GM21723 (cell line): ENCODE measurements around the gene TBX6.

Source experiments
- ATAC-seq: cut with Tn5 transposase; IDR thresholded peaks from one replicate; pipeline ENCODE4 v1.9.1; 2021; ENCODE audit warnings: mild to moderate bottlenecking, moderate library complexity; ENCODE audit not compliant: unreplicated experiment

Gene TBX6

DNA sequence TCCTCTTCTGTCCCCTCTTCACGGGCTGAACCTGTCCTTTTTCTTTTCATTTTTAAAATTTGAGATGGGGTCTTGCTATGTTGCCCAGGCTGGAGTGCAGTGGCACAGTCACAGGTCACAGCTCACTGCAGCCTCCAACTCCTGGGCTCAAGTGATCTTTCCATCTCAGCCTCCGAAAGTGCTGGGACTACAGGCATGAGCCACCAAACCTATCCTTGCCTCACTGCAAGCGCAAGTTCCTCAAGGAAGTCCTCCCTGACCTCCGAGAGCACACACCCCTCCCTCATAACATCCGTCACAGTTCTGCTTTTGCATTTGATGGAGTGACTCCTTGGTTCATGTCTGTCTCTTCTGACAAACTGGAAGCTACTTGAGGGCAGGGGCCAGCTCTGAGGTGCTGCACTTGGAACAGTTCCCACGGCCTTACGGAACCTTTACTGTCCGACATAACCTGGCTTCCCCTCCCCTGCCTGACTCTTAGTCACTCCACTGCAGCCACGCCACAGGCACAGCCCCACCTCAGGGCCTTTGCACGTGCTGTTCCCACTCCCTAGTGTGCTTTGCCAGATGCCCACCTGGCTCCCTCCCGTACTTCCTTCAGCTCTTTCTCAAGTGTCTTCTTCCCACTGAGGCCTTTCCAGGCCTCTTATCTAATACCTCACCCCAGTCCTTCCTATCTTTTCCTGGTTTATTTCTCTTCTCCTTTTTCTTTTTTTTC, 4.4 kb downstream of the TBX6 start:
- ATAC-seq, result no peak

DNA sequence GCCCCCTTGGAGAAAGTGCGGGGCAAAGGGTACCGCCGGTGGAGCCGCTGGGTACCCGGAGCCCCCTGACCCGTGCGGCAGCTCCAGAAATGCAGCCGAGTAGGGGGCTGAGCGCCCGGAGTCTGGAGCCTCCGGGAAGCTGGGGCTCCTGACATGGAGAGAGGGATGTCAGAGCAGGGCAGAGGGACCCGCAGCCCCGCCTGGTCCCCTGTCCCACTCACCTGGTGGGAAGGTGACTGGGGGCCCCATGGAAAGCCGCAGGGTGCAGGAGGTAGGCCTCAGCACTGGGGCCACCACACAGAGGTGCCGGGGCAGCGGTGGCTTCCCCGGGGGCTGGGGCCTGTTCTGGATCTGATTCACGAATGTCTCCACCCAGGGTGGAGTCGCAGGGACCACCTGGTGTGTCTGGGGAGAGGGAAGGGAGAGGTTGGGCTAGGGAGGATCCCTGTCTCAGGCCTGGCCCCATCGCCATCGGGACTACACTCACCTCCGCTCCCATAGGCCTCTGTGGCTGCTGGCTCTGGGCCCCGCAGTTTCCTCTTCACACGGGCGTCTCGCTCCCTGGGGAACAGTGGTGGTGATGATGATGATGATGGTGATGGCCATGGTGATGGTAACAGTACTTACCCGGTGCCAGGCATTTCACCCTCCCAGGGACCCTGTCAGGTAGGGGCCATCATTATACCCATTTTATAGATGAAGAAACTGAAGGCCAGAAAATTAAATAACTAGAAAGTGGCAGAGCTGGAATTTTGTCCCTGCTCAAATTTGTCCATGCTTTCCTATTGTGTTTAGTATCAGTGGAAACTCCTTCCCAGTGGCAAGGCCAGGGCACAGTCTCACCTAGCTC, 5.2 kb downstream of the TBX6 start:
- ATAC-seq, result no peak

- ATAC-seq, result no peak
Observed at GRCh38 chr16:30085820-30086219, 5.9 kb downstream of the TBX6 start.

- no peak for ATAC-seq
Observed at GRCh38 chr16:30085247-30085646, 6.5 kb downstream of the TBX6 start.

- ATAC-seq, result no peak
Observed at GRCh38 chr16:30084816-30085159, 6.9 kb downstream of the TBX6 start.

- ATAC-seq, result no peak
Observed at GRCh38 chr16:30084096-30084815, 7.5 kb downstream of the TBX6 start.

DNA sequence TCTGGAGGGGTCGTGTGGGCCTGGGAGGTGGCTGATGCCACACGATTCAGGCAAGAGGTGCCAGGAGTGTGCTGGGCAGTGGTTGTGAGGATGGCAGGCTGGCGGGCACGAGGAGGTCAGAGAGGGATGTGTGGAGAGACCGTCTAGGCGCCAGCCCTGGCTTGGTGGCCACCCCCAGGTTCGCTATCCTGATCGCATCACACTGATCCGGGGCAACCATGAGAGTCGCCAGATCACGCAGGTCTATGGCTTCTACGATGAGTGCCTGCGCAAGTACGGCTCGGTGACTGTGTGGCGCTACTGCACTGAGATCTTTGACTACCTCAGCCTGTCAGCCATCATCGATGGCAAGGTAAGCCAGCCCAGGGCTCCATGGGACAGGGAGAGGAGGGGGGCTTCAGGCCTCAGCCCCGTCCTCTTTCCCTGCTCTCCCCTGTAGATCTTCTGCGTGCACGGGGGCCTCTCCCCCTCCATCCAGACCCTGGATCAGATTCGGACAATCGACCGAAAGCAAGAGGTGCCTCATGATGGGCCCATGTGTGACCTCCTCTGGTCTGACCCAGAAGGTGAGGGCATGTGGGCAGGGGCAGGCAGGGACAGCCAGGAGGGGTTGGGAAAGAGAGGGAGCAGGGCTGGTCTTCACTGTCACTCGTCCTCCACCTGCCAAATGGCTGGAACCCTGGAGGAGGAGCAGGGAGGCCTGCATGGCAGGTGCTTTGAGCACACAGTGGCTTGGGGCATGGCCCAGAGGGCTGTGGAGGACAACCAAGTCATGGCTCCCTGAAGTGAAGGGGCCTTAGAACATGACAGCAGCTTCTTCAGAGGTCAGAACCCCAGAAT, 8.3 kb downstream of the TBX6 start:
- no peak for ATAC-seq

DNA sequence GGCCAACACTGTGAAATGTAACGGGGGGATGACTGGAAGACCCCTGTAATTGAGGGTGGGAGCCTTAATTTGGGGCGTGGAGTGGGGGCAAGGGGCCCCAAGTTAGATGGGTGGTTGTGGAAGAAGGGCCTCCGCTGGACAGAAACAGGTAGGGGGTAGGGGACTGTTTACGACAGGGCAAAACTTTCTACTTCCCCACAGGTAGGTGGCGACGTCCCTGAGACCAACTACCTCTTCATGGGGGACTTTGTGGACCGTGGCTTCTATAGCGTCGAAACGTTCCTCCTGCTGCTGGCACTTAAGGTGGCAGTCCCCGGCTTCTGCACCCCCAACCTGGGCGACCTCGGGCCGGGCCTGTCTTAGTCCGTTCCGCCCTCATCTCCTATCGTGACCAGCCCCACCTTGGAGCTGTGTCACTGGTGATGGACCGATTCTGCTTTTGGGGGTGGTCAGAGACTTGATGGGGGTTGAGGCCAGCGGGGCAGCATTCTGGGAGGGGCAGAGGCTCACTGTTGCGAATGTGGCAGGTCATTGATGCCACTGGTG, 9.1 kb downstream of the TBX6 start:
- no peak for ATAC-seq

DNA sequence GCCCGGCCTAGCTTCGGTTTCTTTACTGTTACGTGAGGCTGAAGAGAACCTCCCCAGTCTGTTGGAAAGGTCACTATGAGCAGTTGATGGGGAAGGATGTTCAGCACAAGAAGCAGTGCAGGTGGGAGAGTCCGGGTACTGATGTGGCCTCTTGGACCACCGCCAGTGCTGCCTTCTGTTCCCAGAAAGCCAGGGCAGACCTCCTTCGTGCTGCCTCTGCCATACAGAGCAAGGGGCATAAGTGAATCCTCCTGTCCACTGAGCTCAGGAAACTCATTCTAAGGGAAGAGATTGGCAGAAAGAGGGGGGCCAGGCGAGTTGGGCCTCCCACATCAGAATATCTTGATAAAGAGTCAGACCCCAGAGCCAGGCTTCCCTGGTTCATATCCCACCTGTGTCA, 12.2 kb downstream of the TBX6 start:
- ATAC-seq, result no peak

DNA sequence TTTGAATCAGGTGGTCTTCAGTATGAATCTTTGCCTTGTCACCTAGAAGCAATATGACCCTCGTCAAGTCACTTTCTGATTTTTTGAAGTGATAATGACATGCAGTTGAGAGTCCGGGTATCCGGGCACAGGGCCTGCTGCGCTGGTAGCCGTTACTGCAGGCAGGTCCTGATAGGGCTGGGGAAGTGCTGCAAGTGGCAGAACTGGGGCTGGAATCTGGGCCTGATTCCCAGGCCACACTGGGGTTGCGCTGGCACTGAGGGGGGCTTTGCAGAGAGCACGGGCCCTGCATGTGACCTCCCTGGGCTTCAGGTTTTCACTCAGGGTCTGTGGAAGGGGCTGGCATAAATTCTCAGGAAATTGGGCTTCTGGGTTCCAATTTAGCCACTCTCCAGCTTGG, 13.0 kb downstream of the TBX6 start:
- ATAC-seq, result no peak

- ATAC-seq, result no peak
Observed at GRCh38 chr16:30077656-30078055, 14.1 kb downstream of the TBX6 start.

GRCh38 chr16:30076276-30076791, 15.4 kb downstream of the TBX6 start:
- ATAC-seq, result peak; percentile 17

DNA sequence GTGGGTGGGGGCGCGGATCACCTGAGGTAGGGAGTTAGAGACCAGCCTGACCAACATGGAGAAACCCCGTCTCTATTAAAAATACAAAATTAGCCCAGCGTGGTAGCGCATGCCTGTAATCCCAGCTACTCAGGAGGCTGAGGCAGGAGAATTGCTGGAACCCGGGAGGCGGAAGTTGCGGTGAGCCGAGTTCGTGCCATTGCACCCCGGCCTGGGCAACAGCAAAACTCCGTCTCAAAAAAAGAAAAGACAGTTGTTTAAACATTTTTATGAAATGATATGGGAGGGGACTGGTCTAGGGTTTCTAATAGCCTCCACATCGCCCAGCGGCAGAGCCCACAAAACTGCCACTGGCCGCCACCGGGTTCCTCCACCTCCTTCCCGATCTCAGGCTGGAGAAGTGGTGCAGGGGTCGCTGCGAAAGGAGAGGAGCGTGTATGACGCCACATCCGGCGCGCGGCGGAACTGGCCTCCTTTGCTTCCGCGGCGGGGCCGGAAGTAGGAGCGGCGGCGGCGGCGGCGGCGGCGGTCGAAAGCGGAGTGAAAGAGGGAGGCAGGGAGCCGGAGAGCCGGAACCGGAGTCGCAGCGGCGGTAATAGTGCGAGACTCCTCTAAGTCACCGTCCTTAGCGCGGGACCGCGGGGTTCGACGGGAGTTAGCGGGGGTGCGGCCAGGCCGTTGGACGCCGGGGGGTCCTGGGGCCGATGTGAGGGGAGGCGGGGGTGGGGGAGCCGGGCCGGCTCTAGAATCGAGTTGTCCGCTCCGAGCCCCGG, 16.0 kb downstream of the TBX6 start, which contains the start of gene PPP4C:
Gene PPP4C (plus strand): TSS at position 492 of the 773 bp plus-strand sequence. CDS start 384 bp downstream, outside the sequence.
- ATAC-seq, result peak; percentile 75

GRCh38 chr16:30070490-30070889, 21.2 kb downstream of the TBX6 start:
- ATAC-seq, result no peak

GRCh38 chr16:30069611-30070462, 21.9 kb downstream of the TBX6 start:
- ATAC-seq, result no peak

GRCh38 chr16:30068750-30069610, 22.7 kb downstream of the TBX6 start:
- no peak for ATAC-seq

GRCh38 chr16:30068333-30068732, 23.4 kb downstream of the TBX6 start:
- ATAC-seq, result no peak

- no peak for ATAC-seq
Observed at GRCh38 chr16:30067584-30067916, 24.2 kb downstream of the TBX6 start.
